ENCODE results near the gene TRIM24. TPM values are rescaled to one million over a fixed set of nuclear protein-coding genes. Genes with fewer than 3 reads are reported as not detected.

Gene TRIM24
- total RNA-seq, 1 experiment from 2014 or later: 28.4 TPM

DNA sequence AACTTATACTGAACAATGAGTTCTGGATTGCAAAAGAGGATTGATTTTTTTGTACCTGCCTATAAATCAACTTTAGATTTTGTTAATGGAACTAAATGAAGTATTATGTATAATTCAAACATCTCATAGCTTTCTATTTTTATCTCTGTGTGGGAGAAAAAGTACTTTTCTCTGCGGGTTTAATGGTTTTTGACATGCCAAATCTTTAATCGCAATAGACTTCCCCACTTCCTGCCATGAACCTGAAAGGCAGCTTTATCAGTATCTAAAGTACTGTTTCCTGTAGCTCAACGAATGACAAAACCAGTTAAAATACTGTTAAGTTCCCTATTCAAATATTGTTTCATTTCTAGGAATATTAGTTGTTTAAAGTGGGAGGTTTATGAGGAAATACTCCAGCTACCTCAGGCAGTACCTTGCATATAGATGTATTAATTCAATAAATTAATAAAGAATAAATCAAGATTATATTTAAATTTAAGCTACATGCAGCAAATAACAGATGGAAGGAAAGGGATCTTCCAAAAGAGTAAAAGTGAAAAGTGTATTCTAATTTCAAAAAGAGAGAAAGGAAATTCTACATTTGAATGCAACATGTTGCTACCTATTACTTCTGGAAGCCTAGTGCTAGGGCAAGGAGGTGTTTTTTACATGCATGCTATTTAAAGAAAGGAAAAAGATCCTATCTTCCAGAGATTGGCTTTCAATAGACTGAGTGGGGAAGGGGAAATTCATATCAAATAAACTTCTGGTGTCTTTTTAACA is 165.2 kb downstream of the TRIM24 start:
- TF ChIP-seq, protein P1, sequence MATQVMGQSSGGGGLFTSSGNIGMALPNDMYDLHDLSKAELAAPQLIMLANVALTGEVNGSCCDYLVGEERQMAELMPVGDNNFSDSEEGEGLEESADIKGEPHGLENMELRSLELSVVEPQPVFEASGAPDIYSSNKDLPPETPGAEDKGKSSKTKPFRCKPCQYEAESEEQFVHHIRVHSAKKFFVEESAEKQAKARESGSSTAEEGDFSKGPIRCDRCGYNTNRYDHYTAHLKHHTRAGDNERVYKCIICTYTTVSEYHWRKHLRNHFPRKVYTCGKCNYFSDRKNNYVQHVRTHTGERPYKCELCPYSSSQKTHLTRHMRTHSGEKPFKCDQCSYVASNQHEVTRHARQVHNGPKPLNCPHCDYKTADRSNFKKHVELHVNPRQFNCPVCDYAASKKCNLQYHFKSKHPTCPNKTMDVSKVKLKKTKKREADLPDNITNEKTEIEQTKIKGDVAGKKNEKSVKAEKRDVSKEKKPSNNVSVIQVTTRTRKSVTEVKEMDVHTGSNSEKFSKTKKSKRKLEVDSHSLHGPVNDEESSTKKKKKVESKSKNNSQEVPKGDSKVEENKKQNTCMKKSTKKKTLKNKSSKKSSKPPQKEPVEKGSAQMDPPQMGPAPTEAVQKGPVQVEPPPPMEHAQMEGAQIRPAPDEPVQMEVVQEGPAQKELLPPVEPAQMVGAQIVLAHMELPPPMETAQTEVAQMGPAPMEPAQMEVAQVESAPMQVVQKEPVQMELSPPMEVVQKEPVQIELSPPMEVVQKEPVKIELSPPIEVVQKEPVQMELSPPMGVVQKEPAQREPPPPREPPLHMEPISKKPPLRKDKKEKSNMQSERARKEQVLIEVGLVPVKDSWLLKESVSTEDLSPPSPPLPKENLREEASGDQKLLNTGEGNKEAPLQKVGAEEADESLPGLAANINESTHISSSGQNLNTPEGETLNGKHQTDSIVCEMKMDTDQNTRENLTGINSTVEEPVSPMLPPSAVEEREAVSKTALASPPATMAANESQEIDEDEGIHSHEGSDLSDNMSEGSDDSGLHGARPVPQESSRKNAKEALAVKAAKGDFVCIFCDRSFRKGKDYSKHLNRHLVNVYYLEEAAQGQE (IDR thresholded peaks at IDR 0.05; ENCODE audit: insufficient read depth in 1 of 2, low read depth in 2 of 2, low read length in 1 of 2): no peak
- TF ChIP-seq SIN3A (IDR thresholded peaks at IDR 0.05; ENCODE audit: borderline replicate concordance, insufficient read depth, low read depth, low read length) (no peak), TCF7L2 (IDR thresholded peaks at IDR 0.05; ENCODE audit: low read depth, low read length) (no peak), POLR2AphosphoS5 (IDR thresholded peaks at IDR 0.05; ENCODE audit: low read depth, low read length) (no peak)
- TF ChIP-seq, protein P2, sequence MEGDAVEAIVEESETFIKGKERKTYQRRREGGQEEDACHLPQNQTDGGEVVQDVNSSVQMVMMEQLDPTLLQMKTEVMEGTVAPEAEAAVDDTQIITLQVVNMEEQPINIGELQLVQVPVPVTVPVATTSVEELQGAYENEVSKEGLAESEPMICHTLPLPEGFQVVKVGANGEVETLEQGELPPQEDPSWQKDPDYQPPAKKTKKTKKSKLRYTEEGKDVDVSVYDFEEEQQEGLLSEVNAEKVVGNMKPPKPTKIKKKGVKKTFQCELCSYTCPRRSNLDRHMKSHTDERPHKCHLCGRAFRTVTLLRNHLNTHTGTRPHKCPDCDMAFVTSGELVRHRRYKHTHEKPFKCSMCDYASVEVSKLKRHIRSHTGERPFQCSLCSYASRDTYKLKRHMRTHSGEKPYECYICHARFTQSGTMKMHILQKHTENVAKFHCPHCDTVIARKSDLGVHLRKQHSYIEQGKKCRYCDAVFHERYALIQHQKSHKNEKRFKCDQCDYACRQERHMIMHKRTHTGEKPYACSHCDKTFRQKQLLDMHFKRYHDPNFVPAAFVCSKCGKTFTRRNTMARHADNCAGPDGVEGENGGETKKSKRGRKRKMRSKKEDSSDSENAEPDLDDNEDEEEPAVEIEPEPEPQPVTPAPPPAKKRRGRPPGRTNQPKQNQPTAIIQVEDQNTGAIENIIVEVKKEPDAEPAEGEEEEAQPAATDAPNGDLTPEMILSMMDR (IDR thresholded peaks at IDR 0.05): no peak
- Histone ChIP-seq H3K27me3 (ENCODE audit: control insufficient read depth, insufficient read depth, low read length) (peaks cover 8% of the 10 kb centered on the region; the same call in 1 of the 2 replicates), H3K36me3 (ENCODE audit: control insufficient read depth, insufficient read depth, low read length) (no peaks in the 10 kb centered on the region), H3K4me3 (ENCODE audit: low read depth in 2 of 2, low read length in 2 of 2) (no peak overlapping the region), H3K27ac (ENCODE audit: low read length) (no peak overlapping the region), H3K9me3 (ENCODE audit: control insufficient read depth, insufficient read depth, low read depth, low read length) (no peaks in the 10 kb centered on the region), H3K4me1 (ENCODE audit: control insufficient read depth, insufficient read depth, low read length) (no peaks in the 10 kb centered on the region)
- ChIA-PET POLR2A (interaction anchor here (0.6 kb wide), 1 partner anchor 36 kb away, joined by 3 read pairs; no protein-coding TSS in a partner anchor), CTCF (no interaction called here)
- in situ Hi-C loops (cut with HindIII; ENCODE audit: low pct_unique_long_range_greater_than_20kb, low sequenced_read_pairs) (no loop called here), intact Hi-C loops (cut with micrococcal nuclease; ENCODE audit: unreplicated experiment) (no loop called here)
- BruUV-seq (replicated peaks): no TSS peak
- DNase-seq (ENCODE audit: low read depth, low spot score) (no peak), ATAC-seq (no peak)

DNA sequence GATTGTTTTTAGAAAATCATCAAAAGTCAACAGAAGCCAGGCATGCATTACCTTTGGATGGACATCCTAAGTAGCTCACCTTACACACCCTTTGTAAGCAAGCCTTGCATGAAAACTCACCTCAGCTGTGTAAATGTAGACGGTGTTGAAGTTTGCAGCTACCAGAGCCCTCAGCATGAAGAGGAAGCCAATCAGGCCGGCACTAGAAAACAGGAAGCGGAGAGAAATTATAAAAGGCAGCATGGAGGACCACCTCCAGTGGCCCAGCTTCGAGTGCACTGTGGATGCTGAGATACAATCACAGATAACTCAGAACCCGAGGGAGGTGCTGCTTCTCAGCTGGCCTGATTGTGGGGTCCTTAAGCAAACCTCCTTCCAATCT is 165.8 kb downstream of the TRIM24 start:
- ChIA-PET CTCF (no interaction called here), POLR2A (interaction anchor here (0.6 kb wide), 1 partner anchor 37 kb away, joined by 3 read pairs; no protein-coding TSS in a partner anchor)
- TF ChIP-seq POLR2AphosphoS5 (IDR thresholded peaks at IDR 0.05; ENCODE audit: low read depth, low read length) (no peak), SIN3A (IDR thresholded peaks at IDR 0.05; ENCODE audit: borderline replicate concordance, insufficient read depth, low read depth, low read length) (no peak), TCF7L2 (IDR thresholded peaks at IDR 0.05; ENCODE audit: low read depth, low read length) (no peak)
- TF ChIP-seq, protein P1 (IDR thresholded peaks at IDR 0.05; ENCODE audit: insufficient read depth in 1 of 2, low read depth in 2 of 2, low read length in 1 of 2): no peak
- TF ChIP-seq, protein P2 (IDR thresholded peaks at IDR 0.05): no peak
- Histone ChIP-seq H3K27ac (ENCODE audit: low read length) (no peak overlapping the region), H3K4me3 (ENCODE audit: low read depth in 2 of 2, low read length in 2 of 2) (no peak overlapping the region), H3K4me1 (ENCODE audit: control insufficient read depth, insufficient read depth, low read length) (no peaks in the 10 kb centered on the region), H3K27me3 (ENCODE audit: control insufficient read depth, insufficient read depth, low read length) (peaks cover 8% of the 10 kb centered on the region; the same call in 1 of the 2 replicates), H3K9me3 (ENCODE audit: control insufficient read depth, insufficient read depth, low read depth, low read length) (no peaks in the 10 kb centered on the region), H3K36me3 (ENCODE audit: control insufficient read depth, insufficient read depth, low read length) (no peaks in the 10 kb centered on the region)
- in situ Hi-C loops (cut with HindIII; ENCODE audit: low pct_unique_long_range_greater_than_20kb, low sequenced_read_pairs): no loop called here
- no TSS peak for BruUV-seq (replicated peaks)
- intact Hi-C loops (cut with micrococcal nuclease; ENCODE audit: unreplicated experiment): no loop called here
- no peak for ATAC-seq
- no peak for DNase-seq (ENCODE audit: low read depth, low spot score)

All from Panc1 (cell line).